Spinal cord (tissue), 10 donors: ENCODE data around the gene MTCH2. TPM values are rescaled to one million over a fixed set of nuclear protein-coding genes. Genes with fewer than 3 reads are reported as not detected.

Experiments
- DNase-seq, 6 donors: peaks; one replicate each; pipeline versions ENCODE4 v3.0.0 to v3.0.0-alpha.2; 2013 to 2015; ENCODE audit warnings: low spot score in 6 of 6, low read depth in 4 of 6
- H3K27ac ChIP-seq: one replicate; pipeline ENCODE4 v1.5.1; 2013; ENCODE audit warnings: low read depth, low read length, control low read depth
- H3K27me3 ChIP-seq: one replicate; pipeline ENCODE4 v1.6.1; 2013; ENCODE audit warnings: low read length; ENCODE audit not compliant: control insufficient read depth, insufficient read depth
- H3K36me3 ChIP-seq: one replicate; pipeline ENCODE4 v1.6.1; 2013; ENCODE audit warnings: low read length; ENCODE audit not compliant: control insufficient read depth, insufficient read depth
- H3K4me1 ChIP-seq: one replicate; pipeline ENCODE4 v1.6.1; 2013; ENCODE audit warnings: low read length; ENCODE audit not compliant: control insufficient read depth, insufficient read depth
- H3K4me3 ChIP-seq: one replicate; pipeline ENCODE4 v1.5.1; 2013; ENCODE audit warnings: low read depth, low read length, control low read depth
- H3K9me3 ChIP-seq: one replicate; pipeline ENCODE4 v1.6.1; 2013; ENCODE audit warnings: low read length; ENCODE audit not compliant: control insufficient read depth, insufficient read depth
- WGBS: methylation state at CpG from one replicate; pipeline ENCODE4 v1.1.5; 2013; ENCODE audit warnings: missing lambda C conversion rate; ENCODE audit not compliant: insufficient coverage; 5-methylcytosine and 5-hydroxymethylcytosine counted together
- polyA plus RNA-seq, 2 donors: library from polyadenylated mRNA; unstranded; fragments of 120-200 nt; gene quantifications; one replicate each; pipeline ENCODE4 v1.2.1, GENCODE V29; 2013; ENCODE audit not compliant: insufficient read length in 2 of 2
- total RNA-seq, 2 donors: library from RNA; depleted of rRNA in 1 of 2; stranded (reverse); fragments of 120-200 nt in 1 of 2; fragments of >200 nt in 1 of 2; gene quantifications; one replicate each; pipeline versions ENCODE4 v1.2.3 to v1.2.4, GENCODE V29; 2013 to 2014
- donor health status: healthy.

MTCH2 gene
- total and polyA plus RNA-seq, 4 donors, result 73.0 to 106 (median 90.3) TPM

DNA sequence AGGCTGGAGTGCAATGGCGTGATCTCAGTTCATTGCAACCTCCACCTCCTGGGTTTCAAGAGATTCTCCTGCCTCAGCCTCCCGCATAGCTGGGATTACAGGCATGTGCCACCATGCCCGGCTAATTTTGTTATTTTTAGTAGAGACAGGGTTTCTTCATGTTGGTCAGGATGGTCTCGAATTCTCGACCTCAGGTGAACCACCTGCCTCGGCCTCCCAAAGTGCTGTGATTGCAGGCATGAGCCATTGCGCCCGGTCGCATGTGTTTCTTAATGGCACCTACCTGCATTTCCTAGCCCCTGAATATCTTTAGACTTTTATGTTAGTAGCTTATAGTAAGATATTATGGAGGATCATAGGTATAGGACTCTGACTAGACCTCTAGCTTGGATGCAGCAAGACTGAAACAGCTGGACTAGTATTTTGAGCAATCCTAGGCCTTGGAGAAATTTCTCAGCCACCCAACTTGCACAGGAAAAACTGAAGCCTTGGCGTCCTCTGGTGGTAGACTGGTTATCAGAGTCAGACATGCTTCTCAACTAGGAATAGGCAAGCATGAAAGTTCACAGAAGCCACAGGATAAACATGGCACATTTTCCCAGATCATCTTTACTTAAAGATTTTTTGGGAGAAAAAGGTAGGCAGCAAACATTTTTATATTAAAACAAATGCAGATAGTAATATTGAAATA lies 25.5 kb downstream of the MTCH2 start:
- whole genome bisulfite sequencing, result 98% methylated on average over 4 of the region's 10 CpGs
- Histone ChIP-seq H3K27ac (no peak overlapping the region), H3K27me3 (no peaks in the 10 kb centered on the region)

DNA sequence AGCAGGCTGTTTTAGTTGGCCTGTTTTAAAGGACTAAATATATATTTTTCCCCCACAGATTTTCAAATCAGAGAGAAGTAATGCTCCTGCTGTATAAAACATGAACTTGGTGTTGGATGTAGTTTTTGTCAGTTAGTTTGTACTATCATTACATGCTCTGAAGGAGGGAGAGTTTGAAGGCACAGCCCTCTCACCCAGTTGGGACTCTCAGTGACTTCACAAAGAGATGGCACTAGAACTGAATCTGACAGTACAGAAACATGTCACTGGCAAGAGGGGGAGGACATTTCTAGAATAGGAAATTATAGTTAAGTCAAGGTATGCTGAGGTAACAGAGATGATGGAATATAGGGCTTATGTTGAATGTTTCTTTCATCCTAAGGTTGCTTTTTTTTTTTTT lies 27.1 kb downstream of the MTCH2 start:
- DNase-seq, result no peak
- Histone ChIP-seq H3K27ac (no peak overlapping the region), H3K36me3 (peaks cover 28% of the 10 kb centered on the region), H3K9me3 (no peaks in the 10 kb centered on the region), H3K4me3 (no peak overlapping the region), H3K4me1 (peaks cover 4% of the 10 kb centered on the region), H3K27me3 (no peaks in the 10 kb centered on the region)

More for the DNA sequence above, 25.5 kb downstream of the MTCH2 start:
- H3K9me3 ChIP-seq, result no peaks in the 10 kb centered on the region
- H3K4me1 ChIP-seq, result peaks cover 4% of the 10 kb centered on the region
- peaks cover 31% of the 10 kb centered on the region for H3K36me3 ChIP-seq
- H3K4me3 ChIP-seq, result no peak overlapping the region
- peak in 5 of 6 donors; percentile 46 to 88 (median 57) for DNase-seq

DNA sequence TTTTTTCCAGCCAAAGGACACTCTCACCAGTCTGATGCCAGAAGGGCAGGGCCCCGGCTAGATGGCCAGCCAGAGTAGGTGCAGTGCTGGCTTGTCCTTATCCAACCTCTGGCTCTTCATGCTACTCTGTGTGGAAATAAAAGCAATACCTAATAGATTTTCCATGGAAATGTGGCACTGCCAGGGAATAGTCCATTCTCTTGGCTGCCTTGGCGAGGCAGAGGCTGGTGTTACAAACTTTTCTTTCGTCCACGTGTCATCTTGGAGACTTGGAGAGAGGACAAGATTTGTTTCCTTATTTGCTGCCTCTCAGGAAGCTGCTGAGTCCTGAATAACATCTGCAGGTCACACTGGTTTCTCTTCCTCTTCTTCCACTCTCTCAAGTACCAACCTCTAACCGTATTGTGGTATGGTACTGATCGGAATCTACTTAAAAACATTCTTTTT lies 31.0 kb downstream of the MTCH2 start:
- H3K36me3 ChIP-seq, result peaks cover 7% of the 10 kb centered on the region
- no peaks in the 10 kb centered on the region for H3K27me3 ChIP-seq
- H3K4me1 ChIP-seq, result peaks cover 13% of the 10 kb centered on the region
- no peak for DNase-seq
- no peaks in the 10 kb centered on the region for H3K9me3 ChIP-seq
- WGBS, result 83% methylated on average over 4 of the region's 6 CpGs
- H3K27ac ChIP-seq, result no peak overlapping the region
- no peak overlapping the region for H3K4me3 ChIP-seq

DNA sequence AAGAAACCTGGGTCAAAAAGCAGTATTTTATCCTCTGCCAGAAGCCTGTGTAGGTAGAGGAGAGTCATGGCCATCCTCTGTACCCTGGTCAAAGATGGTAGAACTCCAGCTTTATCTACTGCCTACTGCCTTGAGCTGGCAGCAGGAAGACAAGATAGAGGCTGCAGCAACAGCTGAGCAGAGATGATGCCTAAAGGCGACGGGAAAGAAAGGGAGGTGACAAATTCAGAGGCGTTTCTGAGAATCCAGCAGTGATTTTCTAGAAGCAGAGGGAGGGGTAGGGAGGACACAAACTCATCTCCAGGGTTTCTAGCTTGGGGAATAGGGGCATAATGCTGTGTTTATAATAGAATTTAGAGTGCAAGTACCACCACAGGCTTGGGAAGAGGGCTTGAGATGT lies 32.7 kb downstream of the MTCH2 start:
- DNase-seq, result no peak
- no peak overlapping the region for H3K27ac ChIP-seq
- H3K27me3 ChIP-seq, result no peaks in the 10 kb centered on the region
- H3K4me3 ChIP-seq, result no peak overlapping the region
- peaks cover 13% of the 10 kb centered on the region for H3K4me1 ChIP-seq
- 81% methylated on average over 3 of the region's 3 CpGs for WGBS
- no peaks in the 10 kb centered on the region for H3K9me3 ChIP-seq
- H3K36me3 ChIP-seq, result peaks cover 5% of the 10 kb centered on the region

DNA sequence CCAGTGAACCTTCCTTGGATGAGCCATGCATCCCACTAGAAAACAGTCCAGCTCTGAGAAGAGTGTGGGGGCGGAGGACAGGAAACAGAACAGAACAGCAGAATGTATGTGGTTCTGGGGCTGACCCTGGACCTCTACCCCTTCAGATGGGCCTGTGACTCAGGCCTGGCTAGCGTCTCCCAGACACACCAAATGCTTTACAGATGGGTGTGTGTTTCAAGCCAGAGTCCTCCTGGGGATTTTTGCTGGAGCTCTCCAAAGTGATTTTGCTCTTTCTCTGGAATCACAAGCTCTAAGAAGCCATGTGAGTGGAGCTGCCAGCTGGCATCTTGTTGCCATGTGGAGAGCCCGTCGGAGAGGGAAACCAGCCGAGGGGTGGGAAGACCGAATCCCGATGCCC lies 35.0 kb downstream of the MTCH2 start:
- peak in 1 of 6 donors; percentile 75 for DNase-seq
- no peak overlapping the region for H3K4me3 ChIP-seq
- H3K4me1 ChIP-seq, result peaks cover 9% of the 10 kb centered on the region
- no peak overlapping the region for H3K27ac ChIP-seq
- H3K27me3 ChIP-seq, result no peaks in the 10 kb centered on the region
- no peaks in the 10 kb centered on the region for H3K9me3 ChIP-seq
- WGBS, result 58% methylated on average over 6 of the region's 7 CpGs
- H3K36me3 ChIP-seq, result peaks cover 5% of the 10 kb centered on the region

DNA sequence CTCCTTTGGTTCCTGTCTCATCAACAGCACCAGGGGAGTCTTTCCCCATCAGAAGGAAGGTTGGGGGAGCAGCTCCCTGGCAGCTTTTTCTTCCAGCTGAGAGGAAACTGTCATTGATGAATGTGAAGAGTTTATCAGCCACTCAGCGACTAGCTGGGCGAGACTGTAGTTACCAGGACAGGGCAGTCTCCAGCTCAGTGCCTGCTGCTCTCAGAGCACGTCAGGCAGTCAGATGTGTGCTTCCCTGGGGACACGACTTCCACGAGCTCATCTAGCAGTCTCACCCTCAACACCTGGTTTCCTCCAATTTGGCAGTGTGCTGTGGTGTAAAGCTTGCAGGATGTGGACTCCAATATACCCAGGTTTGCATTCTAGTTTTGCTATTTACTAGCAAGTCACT lies 35.6 kb downstream of the MTCH2 start:
- Histone ChIP-seq H3K4me3 (no peak overlapping the region), H3K36me3 (peaks cover 5% of the 10 kb centered on the region), H3K27me3 (no peaks in the 10 kb centered on the region), H3K4me1 (peaks cover 9% of the 10 kb centered on the region), H3K9me3 (no peaks in the 10 kb centered on the region), H3K27ac (no peak overlapping the region)
- peak in 1 of 6 donors; percentile 19 for DNase-seq
- 19% methylated on average over 4 of the region's 5 CpGs for WGBS

DNA sequence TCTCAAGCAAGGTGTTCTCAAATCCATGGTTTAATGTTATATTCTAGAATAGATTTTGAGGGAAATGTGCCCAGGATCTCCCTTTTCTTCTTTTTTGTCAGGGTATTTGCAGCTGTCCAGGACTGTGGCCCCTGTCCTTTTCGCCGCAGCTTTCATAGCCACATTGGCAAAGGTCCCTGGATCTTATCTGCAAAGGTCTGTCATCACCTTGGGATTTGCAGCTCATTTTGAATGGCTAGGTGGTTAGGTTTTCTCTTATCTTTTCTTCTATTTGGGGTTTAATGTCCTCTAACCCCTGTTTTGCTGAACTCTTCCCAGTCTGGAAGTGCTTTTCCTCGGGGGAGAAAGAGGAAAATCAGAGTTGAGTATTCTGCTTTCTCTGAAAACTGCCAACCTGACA lies 36.4 kb downstream of the MTCH2 start:
- Histone ChIP-seq H3K4me3 (no peak overlapping the region), H3K27me3 (no peaks in the 10 kb centered on the region), H3K36me3 (peaks cover under 1% of the 10 kb centered on the region), H3K27ac (no peak overlapping the region), H3K9me3 (no peaks in the 10 kb centered on the region), H3K4me1 (peaks cover 9% of the 10 kb centered on the region)
- WGBS, result no CpG with 5 or more reads among the region's 3 CpGs
- DNase-seq, result no peak

DNA sequence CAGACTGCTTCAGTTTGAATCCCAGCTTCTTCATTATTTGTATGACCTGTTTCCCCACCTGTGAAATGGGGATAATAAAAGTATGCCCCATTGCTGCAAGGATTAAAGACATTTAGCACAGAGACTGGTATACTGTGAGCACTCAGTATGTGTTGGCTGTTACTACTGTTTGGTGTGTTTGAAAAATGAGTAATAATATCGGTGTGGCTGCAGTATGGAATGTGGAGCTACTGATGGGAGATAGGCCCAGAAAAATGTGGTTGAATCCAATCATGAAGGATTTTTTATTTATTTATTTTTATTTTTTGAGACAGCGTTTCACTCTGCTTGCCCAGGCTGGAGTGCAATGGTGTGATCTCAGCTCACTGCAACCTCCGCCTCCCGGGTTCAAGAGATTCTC lies 39.1 kb downstream of the MTCH2 start:
- WGBS, result no CpG with 5 or more reads among the region's 4 CpGs
- Histone ChIP-seq H3K27ac (no peak overlapping the region), H3K36me3 (no peaks in the 10 kb centered on the region), H3K4me3 (no peak overlapping the region), H3K4me1 (peaks cover 9% of the 10 kb centered on the region), H3K9me3 (no peaks in the 10 kb centered on the region), H3K27me3 (no peaks in the 10 kb centered on the region)
- no peak for DNase-seq

DNA sequence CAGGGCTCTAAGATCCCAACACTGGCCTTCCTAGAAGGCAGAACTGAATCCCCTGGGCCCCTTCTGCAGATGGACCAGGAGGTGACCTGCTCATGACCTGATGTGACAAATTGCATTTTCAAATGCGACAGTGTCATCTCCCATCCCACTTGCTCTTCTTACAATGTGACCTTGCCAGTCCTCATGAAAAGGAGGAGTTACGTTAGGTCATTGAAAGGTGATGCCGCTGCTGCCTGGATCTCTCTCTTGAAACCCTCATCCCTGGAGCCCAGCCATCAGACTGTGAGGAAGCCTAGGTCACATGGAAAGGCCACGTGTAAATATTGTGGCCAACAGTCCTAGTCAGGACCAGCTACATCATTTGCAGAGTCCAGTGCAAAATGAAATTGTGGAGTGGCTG lies 42.5 kb downstream of the MTCH2 start:
- Histone ChIP-seq H3K27ac (no peak overlapping the region), H3K4me3 (no peak overlapping the region), H3K27me3 (no peaks in the 10 kb centered on the region), H3K4me1 (peaks cover 5% of the 10 kb centered on the region), H3K9me3 (no peaks in the 10 kb centered on the region), H3K36me3 (no peaks in the 10 kb centered on the region)
- no peak for DNase-seq
- 55% methylated on average over 4 of the region's 4 CpGs for WGBS

DNA sequence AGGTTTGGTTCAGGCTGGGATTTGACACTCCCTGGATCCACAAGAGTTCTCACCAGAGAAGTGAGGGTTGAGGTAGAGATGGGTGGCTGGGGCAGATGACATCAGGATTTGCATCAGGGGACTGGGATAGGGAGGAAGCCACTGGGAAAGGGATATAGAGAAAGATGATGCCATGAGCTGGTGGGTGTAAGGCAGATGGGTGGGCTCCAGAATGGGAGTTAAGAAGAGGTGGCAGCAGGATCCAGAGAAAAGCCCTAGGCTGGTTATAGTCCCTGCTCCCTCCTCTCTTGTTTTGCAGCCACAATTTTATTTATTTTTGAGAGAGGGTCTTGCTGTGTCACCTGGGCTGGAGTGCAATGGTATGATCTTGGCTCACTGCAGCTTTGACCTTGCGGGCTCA lies 46.4 kb downstream of the MTCH2 start:
- peaks cover 32% of the 10 kb centered on the region for H3K4me1 ChIP-seq
- H3K27ac ChIP-seq, result no peak overlapping the region
- peaks cover 2% of the 10 kb centered on the region for H3K27me3 ChIP-seq
- no peak overlapping the region for H3K4me3 ChIP-seq
- no peak for DNase-seq
- 89% methylated on average over 1 of the region's 1 CpG for WGBS
- no peaks in the 10 kb centered on the region for H3K9me3 ChIP-seq
- H3K36me3 ChIP-seq, result peaks cover 2% of the 10 kb centered on the region
